HepG2 (cell line): ENCODE data around the gene NLGN3. TPM values are rescaled to one million over a fixed set of nuclear protein-coding genes. Genes with fewer than 3 reads are reported as not detected.

ENCODE experiments used
- ATAC-seq: fragments of 200-7000 bp; cut with Tn5 transposase; 3 replicates; pipeline ENCODE4 v1.9.1; 2020; ENCODE audit warnings: mild to moderate bottlenecking, moderate library complexity
- BruUV-seq: library from RNA; stranded (reverse); fragments of 400-500 nt; replicated peaks from 2 replicates; lab custom pipeline; 2021; lab: Mats Ljungman, UMichigan
- CTCF ChIA-PET: fragments of 300-600 bp; formaldehyde crosslinking; extraction: SDS; loops from one replicate; lab custom pipeline; 2021; ENCODE audit warnings: low total read pairs, inconsistent platforms, low intra/inter-chr PET ratio; lab: Yijun Ruan, JAX
- POLR2A ChIA-PET: fragments of 350-600 bp; sonication (Branson Sonifier 250); formaldehyde crosslinking; loops from one replicate; lab custom pipeline; 2020; ENCODE audit warnings: antibody characterized with exemption, inconsistent platforms; lab: Yijun Ruan, JAX
- DNase-seq: peaks from one replicate; pipeline ENCODE4 v3.0.0-alpha.2; 2015; ENCODE audit warnings: low spot score
- FAIRE-seq: peaks from 3 replicates; lab custom pipeline; 2011; peaks lifted over from hg19 to GRCh38; lab: Jason Lieb, UNC
- H2AFZ ChIP-seq: one replicate; pipeline ENCODE4 v1.6.1; 2011; ENCODE audit warnings: low read length, inconsistent platforms
- H3K27ac ChIP-seq: fragments of 300-600 bp; 3 replicates; pipeline ENCODE4 v1.8.0; 2011; ENCODE audit warnings: mixed run types, mild to moderate bottlenecking, mixed read lengths, low read length, inconsistent platforms; ENCODE audit not compliant: insufficient read depth; ENCODE audit errors: extremely low read length
- H3K27me3 ChIP-seq, 2 experiments: fragments of 200-600 bp in 1 of 2; 2 replicates in 1 of 2; 3 replicates in 1 of 2; pipeline versions ENCODE4 v1.6.0 to v1.8.0; 2011; ENCODE audit warnings: low read length in 2 of 2, mild to moderate bottlenecking in 2 of 2, moderate library complexity in 2 of 2, inconsistent platforms in 1 of 2; ENCODE audit not compliant: insufficient read depth in 2 of 2, control insufficient read depth in 1 of 2
- H3K36me3 ChIP-seq, 2 experiments: fragments of 200-600 bp in 1 of 2; replicated peaks in 1 of 2; 2 replicates in 1 of 2; 3 replicates in 1 of 2; pipeline versions ENCODE4 v1.5.1 to v1.8.0; 2011; ENCODE audit warnings: low read length in 2 of 2, inconsistent platforms in 1 of 2; ENCODE audit not compliant: insufficient read depth in 2 of 2, control insufficient read depth in 1 of 2
- H3K4me1 ChIP-seq: 2 replicates; pipeline ENCODE4 v1.5.1; 2012; ENCODE audit warnings: low read length, inconsistent platforms; ENCODE audit not compliant: insufficient read depth
- H3K4me2 ChIP-seq: 2 replicates; pipeline ENCODE4 v1.6.0; 2011; ENCODE audit warnings: low read depth, low read length, inconsistent platforms
- H3K4me3 ChIP-seq, 3 experiments: fragments of 200-600 bp in 1 of 3; sonication (generic), shearing (Covaris generic) in 1 of 3; replicated peaks in 1 of 3; 2 replicates each; pipeline ENCODE4 v1.5.1; 2011 to 2016; ENCODE audit warnings: low read length in 3 of 3, inconsistent platforms in 2 of 3, low read depth in 2 of 3, mild to moderate bottlenecking in 2 of 3, control low read depth in 1 of 3, mixed read lengths in 1 of 3; ENCODE audit not compliant: insufficient read depth in 1 of 3
- H3K79me2 ChIP-seq: one replicate; pipeline ENCODE4 v1.6.1; 2011; ENCODE audit warnings: low read length, inconsistent platforms; ENCODE audit not compliant: insufficient read depth
- H3K9ac ChIP-seq: 2 replicates; pipeline ENCODE4 v1.6.0; 2011; ENCODE audit warnings: mild to moderate bottlenecking, low read depth, low read length, inconsistent platforms; ENCODE audit not compliant: insufficient read depth
- H3K9me3 ChIP-seq: 2 replicates; pipeline ENCODE4 v1.5.1; 2012; ENCODE audit warnings: mild to moderate bottlenecking, low read length
- H4K20me1 ChIP-seq: 2 replicates; pipeline ENCODE4 v1.6.0; 2011; ENCODE audit warnings: inconsistent platforms, mild to moderate bottlenecking, low read length, moderate library complexity; ENCODE audit not compliant: insufficient read depth
- HMG20B ChIP-seq: conservative IDR thresholded peaks from 2 replicates; pipeline ENCODE4 v1.6.1; 2016; ENCODE audit warnings: missing genetic modification reagents, missing compliant biosample characterization
- ZMYM3 ChIP-seq: sonication (generic); formaldehyde crosslinking; IDR thresholded peaks from 2 replicates; pipeline ENCODE4 v1.5.1; 2020; ENCODE audit warnings: mild to moderate bottlenecking, missing genetic modification reagents
- ZNF770 ChIP-seq: sonication (generic); formaldehyde crosslinking; IDR thresholded peaks from 2 replicates; pipeline ENCODE4 v1.5.0; 2020; ENCODE audit warnings: mild to moderate bottlenecking, missing genetic modification reagents
- WGBS: methylation state at CpG from one replicate; pipeline ENCODE4 v1.1.6; 2017; ENCODE audit warnings: low lambda C conversion rate; 5-methylcytosine and 5-hydroxymethylcytosine counted together
- in situ Hi-C: cut with HindIII; loops from 2 replicates; pipeline ENCODE4 v1.10.0; 2017; ENCODE audit warnings: low pct_unique_long_range_greater_than_20kb; ENCODE audit not compliant: extremely low pct_ligation_motif_present
- intact Hi-C: fragments of 100-400 bp; cut with micrococcal nuclease; formaldehyde crosslinking; loops from one replicate; pipeline ENCODE4 v1.10.0; 2022; ENCODE audit not compliant: unreplicated experiment
- polyA plus RNA-seq, 8 experiments: library from polyadenylated mRNA; depleted of rRNA in 3 of 8; stranded (reverse) in 7 of 8; unstranded in 1 of 8; fragments of >200 nt; fragmentation: Illumina TruSeq in 4 of 8; extraction: Trizol in 4 of 8; gene quantifications; 2 replicates each; pipeline versions ENCODE4 v1.2.1 to v1.2.3, GENCODE V29; 2011 to 2016; ENCODE audit warnings: low read depth in 4 of 8, missing spikeins in 1 of 8, mixed read lengths in 1 of 8; ENCODE audit not compliant: insufficient read depth in 1 of 8
- total RNA-seq, 5 experiments: library from RNA; depleted of rRNA; stranded (reverse); fragments of >200 nt; fragmentation: Illumina TruSeq; extraction: Trizol; gene quantifications; 2 replicates each; pipeline ENCODE4 v1.2.3, GENCODE V29; 2016; ENCODE audit warnings: low read depth in 1 of 5

The NLGN3 gene
- total and polyA plus RNA-seq, 2 of the 13 experiments (the other 11 are each of a cell fraction or from before 2014, with no cell fraction given) = 0.04 to 0.16 TPM

- POLR2A ChIA-PET = interaction anchor here (1.4 to 2.2 kb wide), 4 partner anchors 16 to 249 kb away, joined by 4 to 14 read pairs (median 6); partner anchors contain the start of gene TAF1
- in situ Hi-C loops = no loop called here
- Histone ChIP-seq H3K79me2 (peaks cover 2% of the 10 kb centered on the region), H3K4me3 (peak overlapping the region; percentile 7 to 75 (median 63); a peak in 5 of 6 replicates), H3K36me3 (peaks cover 0 to 10% of the 10 kb centered on the region in 2 experiments; a peak in 2 of 5 replicates), H3K27ac (no peak overlapping the region), H3K9ac (no peak overlapping the region), H3K9me3 (no peaks in the 10 kb centered on the region), H4K20me1 (no peaks in the 10 kb centered on the region), H3K4me2 (peak overlapping the region; percentile 67), H3K27me3 (no peaks in the 10 kb centered on the region), H2AFZ (peak overlapping the region; percentile 27), H3K4me1 (peaks cover 15% of the 10 kb centered on the region; the same call in 1 of the 2 replicates)
- ATAC-seq = no peak
- intact Hi-C loops = no loop called here
- FAIRE-seq = no peak
- no TSS peak for BruUV-seq
- DNase-seq = no peak
- WGBS = 21% methylated on average over 9 of the region's 10 CpGs
- CTCF ChIA-PET = no interaction called here
- TF ChIP-seq ZNF770 (CRISPR knock-in tag) = peak; percentile 95
- TF ChIP-seq HMG20B (CRISPR knock-in tag) = no peak
- TF ChIP-seq ZMYM3 (CRISPR knock-in tag) = peak; percentile 51; the same call in 1 of the 2 replicates
These were observed 27.3 kb upstream of the NLGN3 start for GRCh38 chrX:71117358-71117757.
